HG02642 (cell line): Measurements from ENCODE around the gene USP49.
A peak's percentile ranks its signal among the peaks of the same experiment; 100 is the strongest.

ENCODE experiments used
- ATAC-seq: cut with Tn5 transposase; IDR thresholded peaks from one replicate; pipeline ENCODE4 v1.9.1; 2021; ENCODE audit warnings: mild to moderate bottlenecking; ENCODE audit not compliant: unreplicated experiment, poor library complexity

The USP49 gene

DNA sequence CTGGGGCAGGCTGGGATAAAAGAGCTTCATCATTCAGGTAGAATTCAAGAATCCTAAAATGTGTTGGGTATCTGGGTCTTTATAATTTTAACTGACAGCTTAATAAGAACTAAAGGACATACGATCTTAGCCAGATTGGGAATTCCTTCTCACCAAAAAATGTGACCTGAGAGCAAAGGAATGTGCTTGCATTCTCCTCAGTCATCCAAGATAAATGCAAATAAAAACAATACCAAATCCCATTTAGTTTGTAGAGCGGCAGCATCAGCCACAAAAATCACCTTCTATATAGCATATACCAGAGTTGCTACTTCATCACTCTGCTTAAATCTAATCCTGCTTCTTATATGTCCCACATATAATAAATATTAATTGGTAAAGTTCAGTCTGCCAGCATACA lies 16.9 kb downstream of the USP49 start:
- ATAC-seq, result no peak

DNA sequence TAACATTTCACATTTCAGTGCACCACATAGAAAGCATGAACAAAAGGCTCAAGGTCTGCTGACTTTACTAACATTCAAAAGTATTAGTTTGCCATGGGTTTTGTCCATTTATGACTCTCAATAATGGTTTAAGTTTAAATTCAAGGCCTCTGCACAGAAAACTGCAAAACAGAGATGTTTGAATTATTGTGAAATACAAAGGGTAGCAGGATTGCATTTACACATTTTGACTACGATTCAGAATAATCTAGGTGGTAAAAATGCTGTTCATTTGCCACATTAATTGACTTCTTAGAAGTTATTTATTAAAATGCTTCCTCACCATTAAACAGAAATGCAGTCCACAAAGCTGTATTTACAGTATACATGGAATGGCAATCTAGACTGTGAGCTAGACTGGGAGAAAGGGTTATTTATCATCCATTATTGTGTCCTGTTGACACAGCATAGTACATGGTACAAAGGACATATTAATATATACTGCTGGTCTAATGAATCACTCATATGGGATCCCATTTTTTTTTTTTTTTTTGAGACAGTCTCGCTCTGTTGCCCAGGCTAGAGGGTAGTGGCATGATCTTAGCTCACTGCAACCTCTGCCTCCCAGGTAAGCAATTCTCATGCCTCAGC lies 18.0 kb downstream of the USP49 start:
- no peak for ATAC-seq

DNA sequence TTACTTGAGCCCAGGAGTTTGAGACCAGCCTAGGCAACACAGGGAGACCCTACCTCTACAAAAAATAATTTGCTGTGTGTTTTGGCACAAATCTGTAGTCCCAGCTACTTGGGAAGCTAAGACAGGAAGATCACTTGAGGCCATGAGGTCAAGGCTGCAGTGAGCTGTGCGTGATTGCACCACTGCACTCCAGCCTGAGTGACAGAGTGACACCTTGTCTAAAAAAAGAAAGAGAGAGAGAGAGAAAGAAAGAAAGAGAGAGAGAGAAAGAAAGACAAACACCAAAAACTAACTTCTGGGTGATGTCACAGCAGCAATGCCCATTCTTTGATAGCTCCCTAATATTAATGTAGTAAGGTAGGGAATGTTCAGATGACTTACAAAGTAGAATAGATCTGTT lies 20.4 kb downstream of the USP49 start:
- ATAC-seq, result no peak

DNA sequence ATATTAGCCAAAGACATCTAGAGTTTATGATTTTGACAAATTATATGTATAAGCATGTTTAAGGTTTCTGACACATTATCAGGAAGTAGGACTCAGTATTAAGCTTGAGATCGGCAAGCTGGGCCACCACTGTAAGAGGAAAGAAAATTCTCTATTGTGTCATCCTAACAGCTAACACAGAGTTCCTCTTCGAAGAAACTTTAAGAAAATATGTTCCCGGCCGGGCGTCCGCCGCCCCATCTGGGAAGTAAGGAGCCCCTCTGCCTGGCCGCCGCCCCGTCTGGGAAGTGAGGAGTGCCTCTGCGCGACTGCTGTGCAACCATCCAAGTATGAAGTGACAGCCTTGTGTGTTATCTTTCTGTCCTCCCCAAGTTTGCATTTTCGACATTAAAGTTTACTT lies 23.0 kb downstream of the USP49 start:
- no peak for ATAC-seq

DNA sequence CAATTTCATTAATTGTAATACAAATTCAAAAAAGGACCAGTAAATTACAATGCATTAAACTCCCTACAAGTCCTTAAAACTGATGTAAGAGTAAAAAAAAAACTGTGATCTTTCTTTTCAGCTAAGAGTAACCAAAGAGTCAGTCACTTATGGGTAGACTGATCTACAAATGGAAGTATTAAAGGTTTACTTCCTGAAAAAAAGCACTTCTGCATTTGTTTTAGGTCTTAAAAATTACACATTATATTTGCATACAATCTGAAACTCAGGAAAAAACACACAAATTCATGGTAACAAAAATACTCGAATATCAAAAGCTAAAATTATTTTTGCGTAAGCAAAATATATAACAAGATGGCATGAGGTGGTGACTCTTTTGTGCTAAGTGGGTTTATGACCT lies 23.5 kb downstream of the USP49 start:
- no peak for ATAC-seq

DNA sequence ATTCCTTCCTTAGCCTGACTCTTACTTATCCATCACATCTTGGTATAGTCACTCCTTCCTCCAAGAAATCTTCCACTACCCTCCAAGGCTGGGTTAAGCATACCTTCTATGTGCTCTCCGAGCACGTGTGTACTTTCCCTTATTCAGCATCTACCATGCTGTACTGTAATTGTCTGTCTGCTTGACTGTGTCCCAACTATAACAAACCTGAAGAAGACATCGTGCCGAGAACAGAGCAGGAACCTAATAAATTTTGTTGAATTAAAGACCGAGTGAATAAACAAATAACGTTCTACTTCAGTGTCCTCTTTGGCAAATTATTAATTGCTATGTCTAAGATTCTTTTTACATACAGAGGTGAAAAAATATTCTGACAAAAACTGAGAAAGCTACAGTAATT lies 35.8 kb downstream of the USP49 start:
- no peak for ATAC-seq

DNA sequence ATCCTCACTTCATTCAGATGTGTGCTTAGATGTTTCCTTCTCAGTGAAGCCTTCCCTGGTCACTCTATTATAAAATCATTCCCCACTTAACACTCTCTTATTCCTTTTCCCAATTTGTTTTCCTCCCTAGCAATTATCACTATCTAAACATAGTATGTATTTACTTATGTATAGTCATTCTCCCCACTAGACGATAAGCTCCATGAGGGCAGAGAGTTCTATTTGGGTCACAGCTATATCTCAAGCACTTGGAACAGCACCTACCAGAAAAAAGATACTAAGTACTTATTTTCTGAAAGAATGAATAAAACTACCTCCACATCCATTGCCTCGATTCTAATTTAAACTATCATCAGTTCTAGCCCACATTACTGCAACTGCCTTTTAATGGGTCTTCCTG lies 36.5 kb downstream of the USP49 start:
- no peak for ATAC-seq

DNA sequence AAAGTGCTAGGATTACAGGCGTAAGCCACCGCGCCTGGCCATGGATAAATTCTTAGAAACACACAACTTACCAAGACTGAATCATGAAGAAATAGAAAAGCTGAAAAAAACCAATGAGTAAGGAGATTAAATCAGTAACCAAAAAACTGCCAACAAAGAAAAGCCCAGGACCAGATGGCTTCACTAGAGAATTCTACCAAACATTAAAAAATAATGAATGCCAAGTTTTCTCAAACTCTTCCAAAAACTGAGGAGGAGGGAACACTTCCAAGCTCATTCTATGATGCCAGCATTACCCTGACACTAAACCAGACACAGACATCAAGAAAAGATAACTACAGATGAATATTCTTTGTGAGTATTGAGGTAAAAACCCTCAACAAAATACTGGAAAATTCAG lies 44.3 kb downstream of the USP49 start:
- no peak for ATAC-seq

DNA sequence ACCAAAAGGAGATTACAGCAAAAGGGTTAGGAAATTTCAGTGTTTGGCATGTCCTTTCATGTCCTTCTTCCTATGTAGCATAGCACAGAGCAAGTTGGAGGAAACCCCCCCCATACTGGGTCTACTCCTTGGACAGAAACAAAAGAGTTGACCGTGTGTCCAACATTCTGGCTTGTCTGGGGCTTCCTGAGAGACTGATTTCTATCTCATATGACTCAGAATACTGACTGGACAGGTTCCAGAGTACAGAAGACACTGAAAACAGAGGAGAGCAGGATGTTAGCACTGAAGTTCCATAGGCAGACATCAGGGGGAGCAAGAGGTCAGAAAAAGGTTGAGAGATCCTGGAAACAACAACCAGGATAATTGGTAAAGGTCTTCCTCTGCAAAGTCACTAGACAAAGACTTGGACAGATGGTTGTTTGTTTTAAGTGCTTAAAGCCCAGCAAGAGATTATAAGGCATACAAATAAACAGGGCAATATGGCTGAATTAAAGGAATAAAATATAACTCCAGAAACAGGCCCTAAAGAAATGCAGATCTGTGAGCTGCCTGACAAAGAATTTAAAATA lies 48.4 kb downstream of the USP49 start:
- ATAC-seq, result peak; percentile 52

DNA sequence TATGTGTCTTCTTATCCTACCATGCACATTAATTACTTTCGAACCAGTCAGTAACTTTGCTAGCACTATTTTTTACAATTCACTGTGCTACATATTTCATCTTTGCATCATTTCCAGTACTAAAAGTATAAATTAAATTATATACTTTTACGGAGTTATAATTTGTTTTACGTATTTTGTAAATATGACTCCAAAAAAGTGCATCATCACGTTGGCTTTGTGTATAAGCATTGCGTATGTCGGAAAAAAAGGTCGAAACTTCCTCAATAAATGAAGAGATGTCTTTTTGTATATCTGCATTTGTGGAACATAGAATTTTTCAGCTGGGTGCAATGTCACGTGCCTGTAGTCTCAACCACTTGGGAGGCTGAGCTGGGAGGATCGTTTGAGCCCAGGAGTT lies 52.0 kb downstream of the USP49 start:
- no peak for ATAC-seq

DNA sequence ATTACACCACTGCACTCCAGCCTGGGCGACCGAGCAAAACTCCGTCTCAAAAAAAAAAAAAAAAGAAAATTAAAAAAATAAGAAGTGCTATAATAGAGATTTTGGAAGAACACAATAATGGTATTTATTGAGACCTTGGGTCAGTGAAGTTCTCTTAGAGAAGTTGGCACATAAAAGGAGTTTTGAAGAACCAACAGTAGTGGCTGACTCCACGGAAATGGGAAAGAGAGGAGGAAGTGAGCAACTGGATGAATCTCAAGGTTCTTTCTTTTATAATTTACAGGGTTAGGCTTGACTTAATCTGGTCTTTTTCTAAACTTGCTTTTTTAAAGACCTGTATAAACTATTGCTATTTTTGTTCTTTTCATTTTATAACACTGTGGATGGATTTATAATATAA lies 54.8 kb downstream of the USP49 start:
- ATAC-seq, result no peak

DNA sequence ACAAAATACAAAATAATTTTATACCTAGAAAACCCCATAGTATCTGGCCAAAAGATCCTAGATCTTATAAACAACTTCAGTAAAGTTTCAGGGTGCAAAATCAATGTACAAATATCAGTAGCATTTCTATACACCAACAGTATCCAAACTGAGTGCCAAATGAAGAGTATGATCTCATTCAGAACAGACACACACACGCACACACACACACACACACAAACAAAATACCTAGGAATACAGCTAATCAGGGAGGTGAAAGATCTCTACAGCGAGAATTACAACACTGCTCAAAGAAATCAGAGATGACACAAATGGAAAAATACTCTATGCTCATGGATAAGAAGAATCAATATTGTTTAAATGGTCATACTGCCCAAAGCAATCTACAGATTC lies 58.5 kb downstream of the USP49 start:
- no peak for ATAC-seq

DNA sequence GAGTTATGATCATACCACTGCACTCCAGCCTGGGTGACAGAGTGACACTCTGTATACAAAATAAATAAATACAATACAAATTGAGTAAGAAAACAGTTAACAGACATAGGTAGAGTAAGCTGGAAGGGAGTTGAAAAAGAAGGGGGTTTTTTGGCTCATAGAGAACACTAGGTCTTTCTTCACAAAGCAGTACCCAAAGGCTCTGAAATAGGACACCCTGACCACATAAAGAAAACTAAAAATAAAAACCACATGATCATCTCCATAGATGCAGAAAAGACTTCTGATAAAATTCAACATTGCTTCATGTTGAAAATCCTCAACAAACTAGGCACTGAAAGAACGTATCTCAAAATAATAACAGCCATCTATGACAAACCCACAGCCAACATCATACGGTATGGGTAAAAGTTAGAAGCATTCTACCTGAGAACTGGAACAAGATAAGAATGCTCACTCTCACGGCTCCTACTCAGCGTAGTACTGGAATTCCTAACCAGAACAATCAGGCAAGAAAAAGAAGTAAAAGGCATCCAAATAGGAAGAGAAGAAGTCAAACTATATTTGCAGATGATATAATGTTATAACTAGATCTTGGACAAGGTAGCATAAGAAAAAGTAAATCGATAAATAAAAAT lies 59.0 kb downstream of the USP49 start:
- no peak for ATAC-seq

DNA sequence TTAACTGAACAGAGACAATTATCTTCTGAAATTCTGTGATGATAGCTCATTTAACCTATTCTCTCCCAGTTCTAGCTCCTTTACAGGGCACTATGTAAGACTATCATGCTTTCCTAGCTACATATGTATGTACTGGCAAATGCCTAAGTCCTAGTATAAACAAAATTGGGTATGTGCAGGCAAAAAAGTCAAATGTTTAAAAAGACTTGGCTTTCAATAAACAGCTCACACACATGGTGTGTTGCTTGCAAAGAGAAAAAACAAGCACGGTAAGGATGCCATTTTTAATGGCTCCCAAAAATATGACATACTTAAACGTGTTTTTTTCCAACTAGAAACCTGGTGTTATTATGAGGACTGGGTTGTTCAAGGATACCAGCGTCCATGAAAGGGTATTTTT lies 62.9 kb downstream of the USP49 start:
- no peak for ATAC-seq

DNA sequence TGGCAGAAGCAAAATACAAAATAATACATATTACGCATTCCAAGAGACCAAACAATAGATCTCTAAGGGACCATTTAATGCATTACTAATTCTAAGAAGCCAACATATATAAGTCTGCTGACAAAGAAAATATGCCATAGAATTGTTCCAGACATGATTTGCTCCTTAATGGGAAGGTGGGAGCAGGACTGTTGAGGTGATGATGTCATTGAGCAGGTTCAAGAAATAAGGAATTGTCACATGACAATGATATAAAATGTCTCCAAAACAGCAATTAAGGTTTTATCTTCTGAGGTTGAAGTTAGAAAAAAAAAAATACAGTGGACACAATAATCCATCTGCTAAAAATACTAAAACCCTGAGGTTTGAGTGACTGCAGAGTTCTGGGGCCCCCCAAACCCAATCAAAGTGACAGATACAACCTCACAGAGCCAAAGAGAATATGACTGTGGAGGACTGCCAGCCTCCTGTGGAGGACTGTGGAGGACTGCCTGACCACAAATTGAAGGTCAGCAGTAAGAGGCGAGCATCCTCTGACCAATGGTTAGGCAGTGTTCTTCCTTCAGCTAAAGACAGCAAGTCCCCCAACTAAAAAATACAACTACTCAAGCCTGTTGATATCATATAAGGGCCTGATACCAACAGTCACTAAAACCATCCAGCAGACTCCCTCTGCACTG lies 68.7 kb downstream of the USP49 start:
- no peak for ATAC-seq

DNA sequence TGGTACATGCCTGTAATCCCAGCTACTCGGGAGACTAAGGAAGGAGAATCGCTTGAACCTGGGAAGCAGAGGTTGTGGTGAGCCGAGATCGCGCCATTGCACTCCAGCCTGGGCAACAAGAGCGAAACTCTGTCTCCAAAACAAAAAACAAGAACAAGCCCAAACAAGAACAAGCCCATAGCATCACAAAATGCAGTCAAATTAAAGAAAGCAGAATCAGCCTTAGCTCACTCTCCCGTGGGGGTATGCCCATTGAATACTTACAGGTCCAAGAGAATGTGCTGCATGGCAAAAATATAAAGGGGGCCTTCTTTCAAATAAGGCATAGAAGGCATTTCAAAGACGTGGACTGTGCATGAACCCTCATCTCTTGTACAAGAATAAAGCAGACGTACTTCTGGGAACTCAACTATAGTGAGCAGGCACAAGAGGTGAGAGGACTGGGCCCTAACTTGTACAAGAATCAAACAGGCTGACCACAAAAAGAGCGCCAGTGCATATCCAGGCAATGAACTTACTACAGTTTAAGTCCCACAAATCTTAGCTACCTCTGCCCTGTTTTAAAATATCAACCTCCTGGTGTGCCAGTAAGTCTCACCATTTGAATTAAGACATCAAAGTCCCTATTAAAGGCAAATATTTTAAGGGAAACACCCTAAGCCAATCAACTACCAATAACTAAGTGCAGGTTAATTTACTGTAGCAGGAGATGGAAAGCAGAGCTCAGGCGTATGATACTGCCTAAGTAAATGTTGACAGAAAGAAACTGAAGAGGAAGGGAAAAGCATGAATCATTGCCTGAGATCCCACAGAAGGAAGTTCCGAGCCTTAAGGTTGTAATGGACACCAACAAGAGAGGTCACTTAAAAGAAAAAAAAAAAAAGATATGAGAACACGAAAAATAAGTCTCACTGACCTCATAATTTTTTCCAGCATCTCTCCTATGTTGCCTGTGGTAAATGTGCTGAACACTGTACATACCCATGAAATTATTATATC lies 70.3 kb downstream of the USP49 start:
- ATAC-seq, result no peak

DNA sequence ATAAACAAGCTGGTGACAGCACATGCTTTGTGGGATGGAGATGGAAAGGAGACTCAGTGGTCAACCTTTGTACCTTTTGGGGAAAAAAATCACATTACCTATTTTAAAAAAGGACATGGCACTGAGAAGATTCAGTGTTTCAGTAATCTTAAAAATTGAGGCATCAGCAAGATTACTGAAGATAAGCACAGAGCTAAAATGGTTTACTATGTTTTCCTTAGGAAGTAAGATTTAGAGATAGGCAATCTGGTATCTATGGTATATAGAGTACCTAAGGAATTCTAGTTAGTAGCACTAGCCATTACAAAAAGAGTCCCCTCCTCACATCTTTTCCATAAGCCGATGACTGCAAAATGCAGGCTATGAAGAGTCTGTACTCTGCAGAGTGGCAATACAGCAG lies 72.0 kb downstream of the USP49 start:
- no peak for ATAC-seq

DNA sequence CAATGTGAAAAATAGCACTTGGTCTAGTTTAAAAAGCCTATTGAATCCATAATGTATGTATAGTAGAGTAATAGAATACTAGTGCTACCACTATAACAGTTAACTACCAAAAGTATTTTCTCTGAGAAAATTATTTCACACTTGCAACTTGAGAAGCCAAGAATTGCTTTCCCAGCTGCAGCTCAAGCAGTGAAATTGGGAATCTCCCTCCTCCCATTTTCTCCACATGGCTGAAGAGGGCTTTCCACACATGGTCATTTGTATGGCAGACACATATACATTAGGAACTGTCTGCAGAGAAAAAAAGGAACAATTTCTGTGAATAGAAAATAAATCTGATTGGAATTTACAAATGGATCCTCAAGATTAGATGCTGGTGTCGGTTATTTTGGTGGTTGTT lies 73.2 kb downstream of the USP49 start:
- ATAC-seq, result no peak

DNA sequence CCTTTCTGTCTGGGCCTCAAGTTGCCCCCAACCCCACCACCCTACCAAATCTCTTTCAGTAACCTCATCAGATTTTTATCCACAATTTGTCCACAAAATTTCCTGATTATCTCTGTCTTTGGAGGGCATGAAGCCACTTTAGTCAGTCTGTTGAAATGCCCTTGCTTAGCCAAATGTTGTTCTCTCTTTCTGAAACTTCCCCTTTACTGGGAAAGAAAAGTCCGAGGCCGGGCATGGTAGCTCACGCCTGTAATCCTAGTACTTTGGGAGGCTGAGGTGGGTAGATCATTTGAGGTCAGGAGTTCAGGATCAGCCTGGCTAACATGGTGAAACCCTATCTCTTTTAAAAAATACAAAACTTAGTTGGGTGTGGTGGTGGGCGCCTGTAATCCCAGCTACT lies 73.9 kb downstream of the USP49 start:
- no peak for ATAC-seq

DNA sequence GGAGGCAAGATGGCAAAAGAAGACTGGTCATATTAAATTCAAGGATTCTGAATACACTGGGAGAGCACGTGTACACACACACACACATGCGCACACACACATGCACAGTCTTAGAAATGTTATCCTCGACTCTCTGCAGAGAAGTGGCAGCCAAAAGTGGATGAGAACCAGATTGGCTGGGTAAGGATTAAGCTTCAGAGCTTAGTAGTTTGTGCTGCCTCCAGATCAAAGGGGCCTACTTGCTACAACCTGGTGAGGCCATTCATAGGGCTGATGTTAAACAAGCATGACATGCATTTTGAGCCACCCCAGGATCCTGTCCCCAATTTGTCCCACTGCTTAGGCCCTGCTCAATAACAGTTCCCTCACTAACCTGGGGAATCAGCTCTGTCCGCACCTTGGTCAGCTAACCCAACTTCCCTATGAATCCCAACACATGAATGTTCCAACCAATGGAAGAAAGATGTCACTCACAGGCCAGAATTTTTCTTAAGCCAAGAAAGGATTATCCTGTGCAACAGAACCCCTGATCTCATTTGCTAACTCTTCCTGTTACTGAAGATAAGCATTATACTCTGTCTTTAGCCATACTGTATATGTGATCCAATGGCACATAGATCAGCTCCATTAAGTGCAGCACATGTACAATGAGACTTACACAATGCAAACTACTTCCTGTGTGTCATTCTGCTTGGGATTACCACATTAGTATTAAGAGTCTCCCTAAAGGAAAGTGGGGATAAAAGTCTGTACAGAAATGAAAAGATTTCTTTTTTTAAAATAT lies 76.7 kb downstream of the USP49 start:
- ATAC-seq, result no peak
